Stimulated activated CD4-positive, alpha-beta T cell treated with anti-CD3 and anti-CD28 coated beads, Interleukin-2, amount 100 ng/mL, for 4 hours (primary cell): ENCODE results near the gene PGAP6.
"Not testable (repeated sequence)": the region's sequence is repeated elsewhere in the genome, so short reads cannot be mapped to it uniquely, and the experiment has no call there.

Source experiments
- DNase-seq: peaks from one replicate; pipeline ENCODE4 v3.0.0-alpha.2; 2020; ENCODE audit warnings: low read depth

PGAP6 gene

GRCh38 chr16:378113-378820 lies 3.5 kb downstream of the PGAP6 start:
- not testable (repeated sequence) for DNase-seq

DNA sequence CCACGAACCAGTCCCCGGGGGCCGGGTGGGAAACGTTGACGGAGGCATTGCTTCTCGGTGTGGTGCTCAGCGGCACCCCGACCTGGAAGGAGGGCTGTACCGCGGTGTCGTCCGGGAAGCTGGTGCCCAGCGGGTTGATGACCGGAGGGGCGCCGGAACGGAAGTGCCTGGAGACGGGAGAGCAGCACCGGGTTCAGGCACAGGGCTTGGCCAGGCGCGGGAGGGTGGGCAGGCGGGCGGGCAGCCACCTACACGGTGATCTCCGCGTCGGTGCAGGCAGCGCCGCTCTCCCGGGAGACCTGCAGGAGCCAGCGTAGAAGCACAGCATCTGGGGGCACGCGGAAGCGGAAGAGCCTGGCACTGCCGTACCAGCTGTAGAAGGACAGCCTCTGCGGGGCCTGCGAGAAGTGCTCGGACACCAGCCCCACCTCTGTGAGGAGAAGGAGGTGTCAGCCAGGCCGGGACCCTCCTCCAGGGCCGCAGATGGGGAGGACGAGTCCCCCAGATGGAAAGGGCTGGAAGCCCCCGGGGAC lies 4.3 kb downstream of the PGAP6 start:
- DNase-seq: no peak

GRCh38 chr16:376817-377418 lies 4.9 kb downstream of the PGAP6 start:
- DNase-seq: no peak

GRCh38 chr16:375927-376816 lies 5.6 kb downstream of the PGAP6 start:
- no peak for DNase-seq

GRCh38 chr16:375212-375611 lies 6.6 kb downstream of the PGAP6 start:
- no peak for DNase-seq

DNA sequence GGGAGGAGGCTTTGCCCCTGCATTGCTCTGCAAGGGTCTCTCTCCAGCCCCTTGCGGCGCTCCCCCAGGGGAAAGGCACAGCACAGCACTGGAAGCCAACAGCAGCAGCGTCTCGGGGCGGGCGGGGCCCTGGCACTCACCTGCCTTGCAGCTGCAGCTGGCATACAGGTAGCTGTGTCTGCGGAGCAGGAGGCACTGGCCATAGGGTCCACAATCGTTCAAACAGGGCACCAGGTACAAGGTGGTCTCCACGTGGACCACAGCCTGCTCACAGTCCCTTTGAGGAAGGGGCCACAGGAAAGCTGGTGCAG lies 7.2 kb downstream of the PGAP6 start:
- DNase-seq: no peak

DNA sequence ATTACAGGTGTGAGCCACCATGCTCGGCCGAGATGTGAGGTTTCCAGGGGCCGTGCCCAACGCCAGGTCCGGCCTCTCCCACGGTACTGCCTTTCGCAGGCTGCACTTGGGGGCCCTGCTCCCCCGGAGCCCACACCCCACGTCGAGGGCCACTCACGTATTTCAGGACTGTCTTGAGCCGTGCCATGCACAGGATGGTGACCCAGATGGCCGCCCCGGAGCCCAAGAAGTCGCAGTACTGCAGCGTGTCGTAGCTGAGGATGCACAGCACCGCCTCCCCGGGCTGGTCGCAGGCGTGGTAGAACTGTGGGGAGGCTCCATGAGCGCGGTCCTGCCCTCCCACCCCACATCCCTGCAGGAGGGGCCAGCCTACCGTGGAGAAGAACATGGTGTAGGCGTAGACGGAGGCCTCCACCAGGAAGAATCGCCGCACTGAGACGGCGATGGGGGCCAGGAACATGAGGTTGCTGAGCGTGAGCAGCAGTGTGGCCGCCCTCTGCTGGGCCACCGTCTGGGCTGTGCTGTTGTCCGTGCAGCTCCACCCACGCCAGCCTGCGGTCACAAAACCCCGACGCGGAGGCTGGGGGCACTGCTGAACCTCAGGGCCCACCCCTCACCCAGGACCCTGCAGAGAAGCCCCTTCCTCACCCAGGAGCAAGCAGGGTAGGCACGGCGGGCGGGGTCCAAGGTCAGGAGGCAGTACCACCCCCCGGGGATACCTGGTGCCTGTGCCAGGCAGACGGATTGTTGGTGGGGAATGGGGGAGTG lies 7.7 kb downstream of the PGAP6 start:
- no peak for DNase-seq

DNA sequence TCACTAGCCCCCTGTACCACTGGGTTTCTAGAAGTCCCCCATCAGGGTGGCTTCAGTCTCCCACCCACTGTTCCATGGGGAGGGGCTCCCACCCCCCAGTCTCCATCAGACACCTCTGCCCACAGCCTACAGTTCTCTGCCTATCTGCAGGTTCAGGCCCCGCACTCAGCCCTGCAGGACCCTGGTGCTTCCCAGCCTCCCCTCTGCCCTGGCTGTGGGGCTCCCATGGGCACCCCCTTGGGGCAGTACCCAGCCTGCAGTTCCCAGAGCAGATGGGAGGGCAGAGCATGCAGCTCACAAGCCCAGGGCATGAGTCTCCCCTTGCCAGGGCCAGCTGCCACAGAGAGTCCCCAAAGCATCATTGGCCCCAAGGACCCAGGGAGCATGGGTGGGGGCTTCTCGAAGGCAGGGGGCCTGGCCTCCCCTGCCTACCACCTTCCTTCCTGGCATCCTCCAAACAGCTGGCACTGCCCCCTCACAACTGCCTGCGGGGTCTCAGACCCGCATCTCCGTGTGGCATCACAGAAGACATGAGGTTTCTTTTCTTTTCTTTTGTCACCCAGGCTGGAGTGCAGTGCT lies 8.7 kb downstream of the PGAP6 start:
- no peak for DNase-seq

- no peak for DNase-seq
Measured at GRCh38 chr16:372302-372983, 9.3 kb downstream of the PGAP6 start.

DNA sequence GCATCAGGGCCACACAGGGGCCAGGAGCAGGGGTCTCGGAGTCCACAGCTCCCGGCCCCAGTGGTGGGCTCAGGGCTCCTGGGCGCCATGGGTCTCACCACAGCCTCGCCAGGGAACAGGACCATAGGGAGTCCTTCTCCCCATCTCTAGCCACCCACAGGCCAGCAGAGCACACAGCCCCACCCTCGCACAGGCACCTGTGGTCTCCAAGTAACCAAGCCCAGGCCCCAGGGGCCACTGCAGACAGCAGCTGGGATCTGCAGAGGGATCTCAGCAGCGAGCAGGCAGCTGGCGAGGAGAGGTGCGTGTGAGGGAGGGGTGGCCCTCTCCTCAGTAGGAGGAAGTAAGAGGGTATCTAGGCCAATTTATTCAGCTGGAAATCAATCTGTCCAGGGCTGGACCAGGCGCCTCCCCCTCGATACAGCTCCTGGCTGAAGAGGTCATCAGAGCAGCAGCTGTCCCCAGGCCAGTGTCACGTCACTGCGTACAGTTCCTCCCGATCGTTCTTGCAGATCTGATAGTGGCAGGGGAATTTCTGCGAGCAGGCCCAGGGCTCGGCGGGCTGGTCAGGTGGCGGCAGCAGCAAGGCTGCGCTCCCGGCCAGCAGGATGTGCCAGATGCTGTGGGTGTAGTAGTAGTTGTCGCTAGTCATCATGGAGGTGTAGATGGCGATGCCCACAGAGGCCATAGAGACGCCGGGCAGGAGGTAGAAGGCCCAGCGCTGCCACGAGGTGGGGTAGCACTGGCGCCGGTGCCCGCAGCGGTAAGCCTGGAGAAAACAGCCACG lies 10.1 kb downstream of the PGAP6 start:
- no peak for DNase-seq

GRCh38 chr16:370979-371514 lies 10.7 kb downstream of the PGAP6 start:
- no peak for DNase-seq

DNA sequence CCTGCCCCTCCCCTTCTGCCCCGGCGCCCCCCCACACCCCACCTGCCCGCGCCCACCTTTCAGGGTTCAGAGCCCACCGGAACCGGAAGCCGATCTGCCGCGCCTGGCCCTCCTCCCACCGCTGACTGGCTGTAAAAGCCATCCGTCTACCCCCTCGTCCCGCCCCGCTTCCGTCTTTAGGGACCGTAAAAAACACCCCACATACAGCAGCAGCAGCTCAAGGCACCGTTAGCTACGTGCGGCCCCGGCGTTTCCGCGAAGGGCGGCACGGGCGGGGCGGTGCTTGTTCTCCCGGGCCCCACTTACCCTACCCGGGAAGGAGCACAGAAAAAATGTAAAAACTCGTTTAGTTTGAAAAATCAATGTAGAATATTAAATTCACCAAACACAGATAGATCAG lies 11.3 kb downstream of the PGAP6 start, which contains the start of gene MRPL28:
Gene MRPL28 (minus strand): TSS at position 96 of the 400 bp plus-strand sequence. CDS start 320 bp downstream, outside the sequence.
- peak; percentile 89 for DNase-seq

DNA sequence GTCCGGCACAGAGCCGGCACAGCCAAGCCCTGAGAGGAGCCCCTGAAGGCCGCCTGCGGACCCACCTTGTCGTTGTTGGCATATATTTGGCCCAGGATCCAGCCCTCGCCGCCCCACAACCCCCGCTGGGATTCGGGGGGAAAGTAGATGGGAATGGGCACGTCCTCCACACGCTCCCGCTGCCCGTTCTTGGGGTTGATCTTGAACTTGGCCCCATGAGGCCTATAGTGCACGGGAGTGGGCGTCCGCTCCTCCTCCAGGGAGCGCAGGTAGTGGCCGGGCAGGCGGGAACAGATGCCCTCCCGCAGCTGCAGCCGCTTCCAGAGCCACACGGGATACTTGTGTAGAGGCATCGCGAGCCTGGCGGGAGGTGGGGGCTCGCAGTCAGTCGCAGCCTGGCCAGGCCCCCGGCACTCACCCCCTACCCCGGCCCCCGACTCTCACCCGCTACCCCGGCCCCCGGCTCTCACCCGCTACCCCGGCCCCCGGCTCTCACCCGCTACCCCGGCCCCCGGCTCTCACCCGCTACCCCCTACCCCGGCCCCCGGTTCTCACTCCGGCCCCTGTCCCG lies 11.8 kb downstream of the PGAP6 start:
- DNase-seq: no peak

GRCh38 chr16:369275-369865 lies 12.4 kb downstream of the PGAP6 start:
- no peak for DNase-seq

DNA sequence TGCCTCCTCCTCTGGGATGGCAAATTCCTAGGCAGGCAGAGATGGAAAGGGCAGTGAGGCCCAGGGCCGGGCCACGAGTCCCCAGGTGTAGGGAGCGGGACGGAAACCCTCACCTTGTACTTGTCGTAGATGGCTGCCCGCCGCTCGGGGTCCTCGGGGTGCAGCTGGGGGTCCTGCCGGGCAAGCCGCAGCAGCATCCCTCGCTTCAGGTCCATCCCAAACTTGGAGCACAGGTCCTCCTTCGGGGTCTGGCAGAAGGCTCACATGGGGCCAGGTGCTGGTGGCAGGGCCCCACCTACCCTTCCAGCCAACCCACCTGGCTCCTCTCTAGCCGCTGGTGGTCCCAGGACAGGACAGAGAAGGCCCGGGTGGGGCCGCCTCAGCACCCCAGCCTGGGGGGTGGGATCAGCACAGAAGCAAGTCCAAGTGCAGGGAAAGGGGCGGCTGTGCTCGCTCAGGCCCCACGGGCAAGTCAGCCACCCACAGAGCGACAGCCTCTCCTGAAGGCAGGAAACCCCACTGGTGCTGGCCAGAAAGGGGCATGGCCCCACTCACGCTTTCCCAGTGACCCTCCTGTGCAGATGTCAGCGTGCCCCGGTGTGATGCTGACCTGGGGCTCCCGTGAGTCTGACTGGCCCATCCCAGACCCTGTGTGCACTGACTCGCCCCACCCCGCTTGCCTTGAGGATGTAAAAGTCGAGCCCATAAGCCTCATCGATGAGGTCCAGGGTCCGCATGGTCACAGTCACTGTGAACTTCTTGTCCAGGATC lies 13.2 kb downstream of the PGAP6 start:
- no peak for DNase-seq

DNA sequence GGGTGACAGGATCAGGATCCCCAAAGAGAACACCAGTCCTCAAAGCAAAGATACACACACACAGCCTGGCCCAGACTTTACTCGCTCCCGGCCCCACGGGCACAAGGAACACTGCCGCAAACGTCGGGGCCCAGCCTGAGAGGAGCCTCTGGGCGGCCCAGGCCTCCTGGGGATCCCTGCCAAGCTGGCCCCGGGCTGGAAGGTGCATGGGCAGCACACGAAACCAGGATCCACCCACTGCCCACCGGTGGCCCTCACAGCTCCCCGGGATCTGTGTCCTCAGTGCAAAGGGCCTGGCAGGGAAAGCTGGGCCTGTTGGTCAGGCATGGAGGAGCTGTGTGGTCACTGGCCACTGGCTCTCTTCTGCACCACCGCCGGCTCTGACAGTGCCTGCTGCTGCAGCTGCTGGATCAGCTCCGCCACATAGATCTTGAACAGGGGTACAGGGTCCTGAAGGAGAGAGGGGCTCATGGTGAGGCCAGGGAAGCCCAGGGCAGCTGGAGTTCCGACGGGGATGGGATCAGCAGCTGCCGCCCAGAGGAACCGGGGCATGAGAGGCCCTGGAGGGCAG lies 14.4 kb downstream of the PGAP6 start:
- no peak for DNase-seq

DNA sequence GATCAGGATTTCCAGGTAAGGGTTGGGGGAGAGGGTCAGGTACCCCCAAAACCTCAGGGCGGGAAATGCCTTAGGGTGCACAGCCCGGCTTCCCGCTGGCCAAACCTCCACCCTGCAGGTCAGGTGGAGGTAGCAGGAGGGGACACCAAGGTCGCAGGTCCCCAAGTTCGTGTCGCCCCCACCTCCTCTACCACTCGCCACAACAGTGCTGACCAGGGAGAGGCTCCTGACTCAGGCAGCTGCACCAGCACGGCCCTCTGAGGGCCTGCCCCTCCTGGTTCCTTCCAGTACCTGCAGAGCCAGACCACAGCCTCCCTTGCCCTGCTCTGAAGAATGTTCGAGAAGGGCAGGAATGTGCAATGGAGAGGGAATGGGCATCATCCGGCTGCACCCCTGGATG lies 15.3 kb downstream of the PGAP6 start:
- no peak for DNase-seq
